ENCODE data around the gene MAPKAP1. TPM values are rescaled to one million over a fixed set of nuclear protein-coding genes. Genes with fewer than 3 reads are reported as not detected.

Gene MAPKAP1
- total and polyA plus RNA-seq, 2 experiments from 2014 or later = 68.4 to 98.5 TPM

- no peaks in the 10 kb centered on the region for H3K4me1 ChIP-seq (ENCODE audit: insufficient read depth)
- H3K27me3 Mint-ChIP-seq (ENCODE audit: insufficient read depth, low read depth, poor library complexity) = peaks cover 12% of the 10 kb centered on the region
- H3K9me2 ChIP-seq (ENCODE audit: insufficient read depth) = no peaks in the 10 kb centered on the region
- no peak overlapping the region for H3K4me2 ChIP-seq
- H3F3A ChIP-seq (replicated peaks; ENCODE audit: low read depth) = no peaks in the 10 kb centered on the region
- no peak overlapping the region for H3K27ac ChIP-seq (ENCODE audit: low read depth)
- no peak for ATAC-seq
- H3K79me2 ChIP-seq (replicated peaks; ENCODE audit: insufficient read depth) = no peaks in the 10 kb centered on the region
- H2AFZ ChIP-seq = no peak overlapping the region
- H3K9me3 Mint-ChIP-seq = no peaks in the 10 kb centered on the region
- TF ChIP-seq POLR2AphosphoS5 (IDR thresholded peaks at IDR 0.05; ENCODE audit: low read depth) (no peak), ETS1 (IDR thresholded peaks at IDR 0.05) (no peak), ZNF462 (CRISPR knock-in tag; IDR thresholded peaks at IDR 0.05) (no peak), ZNF331 (CRISPR knock-in tag; IDR thresholded peaks at IDR 0.05; ENCODE audit: low read depth) (no peak), EZH2 (IDR thresholded peaks at IDR 0.05; ENCODE audit: low read depth, unreplicated experiment) (no peak), EZH2phosphoT487 (IDR thresholded peaks at IDR 0.05; ENCODE audit: unreplicated experiment) (no peak), REST (IDR thresholded peaks at IDR 0.05; ENCODE audit: unreplicated experiment) (no peak), JUNB (IDR thresholded peaks at IDR 0.05; ENCODE audit: unreplicated experiment) (no peak), CTCF (conservative IDR thresholded peaks at IDR 0.05; ENCODE audit: low read depth in 2 of 2) (no peak), ZNF114 (CRISPR knock-in tag; IDR thresholded peaks at IDR 0.05) (no peak), NANOG (IDR thresholded peaks at IDR 0.05; ENCODE audit: borderline replicate concordance) (no peak), STAT1 (IDR thresholded peaks at IDR 0.05; ENCODE audit: unreplicated experiment) (no peak), CREB1 (CRISPR knock-in tag; IDR thresholded peaks at IDR 0.05; ENCODE audit: low read depth) (no peak)
- H3K36me3 ChIP-seq (ENCODE audit: insufficient read depth) = no peaks in the 10 kb centered on the region
- peaks cover 15% of the 10 kb centered on the region; the same call in 1 of the 2 replicates for H3K27me3 ChIP-seq (ENCODE audit: insufficient read depth)
- H3K4me3 Mint-ChIP-seq = no peak overlapping the region
- H3K36me3 Mint-ChIP-seq (ENCODE audit: low read depth) = no peaks in the 10 kb centered on the region
- DNase-seq (ENCODE audit: low spot score) = no peak
- H4K20me1 ChIP-seq (replicated peaks; ENCODE audit: insufficient read depth) = no peaks in the 10 kb centered on the region
- peaks cover 14% of the 10 kb centered on the region for H3K4me1 Mint-ChIP-seq
- no peak overlapping the region for H3K4me3 ChIP-seq
- H3K27ac Mint-ChIP-seq = no peak overlapping the region
Observed at GRCh38 chr9:125388978-125389377, 318.0 kb downstream of the MAPKAP1 start.

Measured in GM23338 (cell line).